ENCODE measurements around the gene TOX2.

DNA sequence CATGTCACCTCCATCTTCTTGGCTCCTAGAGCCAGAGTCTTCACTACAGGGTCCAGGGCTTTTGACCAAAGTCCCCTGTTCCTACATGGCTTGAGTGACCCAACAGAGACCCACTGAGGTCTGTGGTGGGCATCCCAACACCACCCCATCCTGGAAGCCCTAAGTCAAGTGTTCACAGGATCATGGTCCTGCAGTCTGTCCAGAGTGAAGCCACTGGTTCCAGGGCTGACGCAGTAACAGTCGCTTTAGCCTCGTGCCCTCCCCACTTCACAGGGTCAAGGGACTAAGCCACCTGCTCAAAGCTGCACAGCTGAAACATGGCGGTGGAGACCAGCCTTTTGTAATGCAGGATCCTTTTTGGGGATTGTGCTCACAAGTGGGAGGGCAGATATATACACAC is 138.4 kb downstream of the TOX2 start:
- TF ChIP-seq POLR2A (IDR thresholded peaks at IDR 0.05; ENCODE audit: low read depth, low read length) (no peak), TAF1 (IDR thresholded peaks at IDR 0.05; ENCODE audit: low read depth, low read length) (no peak)

Data from GM12891 (cell line).